GM12891 (cell line): ENCODE measurements around the gene PCSK7.

ENCODE experiments used
- PAX5 ChIP-seq: IDR thresholded peaks from 2 replicates; pipeline ENCODE4 v1.6.1; 2011; ENCODE audit warnings: low read length, moderate library complexity, mild to moderate bottlenecking; ENCODE audit not compliant: insufficient read depth, severe bottlenecking
- POLR2A ChIP-seq: IDR thresholded peaks from 2 replicates; pipeline ENCODE4 v1.6.1; 2011; ENCODE audit warnings: low read depth, low read length, control low read depth
- POLR2AphosphoS5 ChIP-seq: IDR thresholded peaks from 2 replicates; pipeline ENCODE4 v1.6.1; 2011; ENCODE audit warnings: low read depth, low read length, control low read depth
- POU2F2 ChIP-seq: IDR thresholded peaks from 2 replicates; pipeline ENCODE4 v1.6.1; 2011; ENCODE audit warnings: low read depth, mild to moderate bottlenecking, control low read depth, low read length, moderate library complexity
- SPI1 ChIP-seq: IDR thresholded peaks from 2 replicates; pipeline ENCODE4 v1.6.1; 2011; ENCODE audit warnings: low read depth, low read length, control low read depth
- TAF1 ChIP-seq: IDR thresholded peaks from 2 replicates; pipeline ENCODE4 v1.6.1; 2011; ENCODE audit warnings: low read depth, low read length, control low read depth

DNA sequence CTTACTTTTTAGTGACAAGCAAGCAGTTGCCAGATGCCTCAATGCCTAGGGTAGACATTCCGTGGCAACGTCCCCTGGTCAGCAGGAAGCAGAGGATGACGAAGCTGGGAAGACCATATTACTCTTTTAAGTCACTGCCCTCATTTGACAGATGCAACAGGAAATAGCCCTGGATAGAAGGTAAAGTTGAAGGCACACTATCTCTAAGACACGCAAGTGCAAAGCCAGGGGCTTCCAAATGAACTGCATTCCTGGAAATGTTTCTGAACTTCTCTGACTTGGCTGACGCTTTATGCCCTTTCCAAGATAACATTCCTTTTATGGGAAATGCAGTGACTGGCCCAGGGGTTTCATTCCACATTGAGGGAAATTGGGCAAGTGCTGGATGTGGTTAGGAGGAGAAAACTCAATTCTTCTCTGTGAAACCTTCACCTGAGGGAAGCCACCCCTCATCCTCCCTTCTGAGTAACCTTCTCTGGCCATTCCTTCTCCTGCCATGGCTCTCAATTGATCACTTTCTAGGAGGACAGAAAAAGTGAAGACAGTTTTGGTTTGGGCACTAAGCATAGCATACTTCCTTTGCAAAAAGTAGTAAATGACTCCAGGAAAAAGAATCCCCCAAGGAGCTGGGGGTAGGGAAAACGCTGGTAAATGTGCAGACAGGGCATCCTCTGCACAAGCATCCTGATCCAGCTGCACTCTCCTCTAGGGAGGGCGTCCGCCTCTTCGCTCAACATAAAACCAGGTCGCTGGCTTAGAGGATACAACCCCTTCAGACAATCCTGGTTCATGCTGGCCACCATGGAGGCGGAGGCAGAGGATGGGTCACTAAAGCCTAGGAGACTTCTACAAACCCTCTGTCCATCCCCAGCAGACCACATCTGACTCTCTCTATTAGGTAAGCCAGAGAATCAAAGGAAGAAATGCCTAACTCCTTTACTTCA lies 14.5 kb downstream of the PCSK7 start:
- no peak for TF ChIP-seq POLR2AphosphoS5
- no peak for TF ChIP-seq POLR2A
- TF ChIP-seq TAF1 = no peak
- no peak for TF ChIP-seq SPI1
- TF ChIP-seq POU2F2 = no peak
- no peak for TF ChIP-seq PAX5
